ENCODE data around the gene CXCL12.

Gene CXCL12

DNA sequence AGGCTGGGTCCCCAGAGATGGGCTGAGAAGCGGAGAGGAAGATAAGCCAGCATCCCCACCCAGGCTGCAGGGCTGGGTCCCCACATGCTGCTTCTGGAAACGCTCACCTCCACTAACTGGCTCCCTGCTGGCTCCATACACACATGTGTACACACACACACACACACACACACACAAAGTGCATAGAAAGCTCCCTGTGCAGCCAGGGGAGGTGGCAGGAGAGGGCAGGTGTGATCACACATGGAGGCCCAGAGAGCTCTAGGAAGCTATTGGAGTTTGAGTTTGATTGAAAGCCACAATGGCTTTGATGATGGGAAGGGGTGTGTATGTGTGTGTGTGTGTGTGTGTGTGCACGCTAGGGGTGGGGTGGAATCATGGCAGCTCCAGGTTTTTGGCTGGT, 29.3 kb downstream of the CXCL12 start:
- TF ChIP-seq GATA2 (IDR thresholded peaks at IDR 0.05; ENCODE audit: low read depth, low read length) (no peak), GATA3 (IDR thresholded peaks at IDR 0.05; ENCODE audit: low read depth, low read length) (no peak)

- TF ChIP-seq GATA3 (IDR thresholded peaks at IDR 0.05; ENCODE audit: low read depth, low read length): no peak
- TF ChIP-seq GATA2 (IDR thresholded peaks at IDR 0.05; ENCODE audit: low read depth, low read length): no peak
Measured at GRCh38 chr10:44354771-44355170, 30.1 kb downstream of the CXCL12 start.

DNA sequence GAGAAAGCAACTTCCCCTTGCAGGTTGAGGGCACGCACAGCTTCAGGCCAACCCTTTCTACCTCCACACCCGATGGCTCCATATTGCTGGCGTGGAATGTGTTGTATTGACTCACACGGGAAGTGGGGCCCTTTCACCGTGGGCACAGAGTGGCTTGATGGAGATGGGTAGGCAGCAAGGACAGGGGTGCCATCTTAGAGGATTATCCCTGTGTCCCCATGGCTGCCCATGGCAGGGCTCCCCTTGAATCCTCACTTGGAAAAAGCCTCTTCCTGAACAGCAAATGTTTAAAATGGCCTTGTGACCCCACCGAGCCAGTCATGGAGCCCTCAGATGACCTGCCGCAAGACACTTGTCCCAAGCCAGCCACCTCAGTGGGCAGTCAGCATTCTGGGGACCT, 31.2 kb downstream of the CXCL12 start:
- TF ChIP-seq GATA3 (IDR thresholded peaks at IDR 0.05; ENCODE audit: low read depth, low read length) (no peak), GATA2 (IDR thresholded peaks at IDR 0.05; ENCODE audit: low read depth, low read length) (no peak)

GRCh38 chr10:44353128-44353390, 31.8 kb downstream of the CXCL12 start:
- TF ChIP-seq GATA3 (IDR thresholded peaks at IDR 0.05; ENCODE audit: low read depth, low read length): no peak
- no peak for TF ChIP-seq GATA2 (IDR thresholded peaks at IDR 0.05; ENCODE audit: low read depth, low read length)

GRCh38 chr10:44352316-44353127, 32.4 kb downstream of the CXCL12 start:
- TF ChIP-seq GATA2 (IDR thresholded peaks at IDR 0.05; ENCODE audit: low read depth, low read length) (no peak), GATA3 (IDR thresholded peaks at IDR 0.05; ENCODE audit: low read depth, low read length) (no peak)

- TF ChIP-seq GATA3 (IDR thresholded peaks at IDR 0.05; ENCODE audit: low read depth, low read length) (no peak), GATA2 (IDR thresholded peaks at IDR 0.05; ENCODE audit: low read depth, low read length) (no peak)
Measured at GRCh38 chr10:44348496-44348895, 36.4 kb downstream of the CXCL12 start.

DNA sequence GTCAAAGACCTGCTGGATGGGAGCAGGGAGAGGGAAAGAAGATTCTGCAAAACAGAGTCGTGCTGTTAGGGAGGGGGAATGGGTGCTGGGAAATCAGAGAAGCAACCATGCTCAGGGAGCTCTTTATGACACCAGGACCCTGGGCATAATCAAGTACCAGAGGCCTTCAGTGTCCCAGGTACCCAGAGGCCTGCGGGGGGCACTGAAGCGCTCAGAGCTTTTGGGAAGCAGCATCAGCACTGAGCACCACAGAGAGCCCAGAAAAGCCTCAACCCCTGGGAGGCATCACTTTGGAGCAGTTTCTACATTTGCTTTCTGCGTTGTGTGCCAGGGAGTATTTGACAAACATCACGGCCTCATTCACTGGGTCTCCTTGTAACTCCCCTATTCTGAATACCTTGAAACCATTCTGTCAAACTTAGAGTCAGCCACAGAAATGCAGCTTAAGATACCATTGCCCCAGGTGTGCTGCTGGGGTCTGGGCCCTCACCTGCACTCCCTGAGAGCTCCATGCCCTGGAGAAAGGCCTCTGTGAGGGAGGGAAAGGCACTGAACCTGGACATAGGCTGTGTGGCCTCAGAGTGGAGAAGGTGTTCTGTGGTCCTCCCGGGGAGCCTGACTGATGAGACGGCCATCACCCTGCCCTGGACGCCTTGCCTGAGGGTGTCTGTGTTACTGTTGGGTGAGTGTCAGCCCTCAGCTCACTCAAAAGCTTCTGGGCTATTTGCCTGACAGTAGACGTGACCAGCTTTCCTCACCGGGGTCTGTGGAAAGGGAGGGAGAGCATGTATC, 37.1 kb downstream of the CXCL12 start:
- TF ChIP-seq GATA2 (IDR thresholded peaks at IDR 0.05; ENCODE audit: low read depth, low read length) (no peak), GATA3 (IDR thresholded peaks at IDR 0.05; ENCODE audit: low read depth, low read length) (no peak)

GRCh38 chr10:44344727-44345126, 40.2 kb downstream of the CXCL12 start:
- no peak for TF ChIP-seq GATA3 (IDR thresholded peaks at IDR 0.05; ENCODE audit: low read depth, low read length)
- no peak for TF ChIP-seq GATA2 (IDR thresholded peaks at IDR 0.05; ENCODE audit: low read depth, low read length)

DNA sequence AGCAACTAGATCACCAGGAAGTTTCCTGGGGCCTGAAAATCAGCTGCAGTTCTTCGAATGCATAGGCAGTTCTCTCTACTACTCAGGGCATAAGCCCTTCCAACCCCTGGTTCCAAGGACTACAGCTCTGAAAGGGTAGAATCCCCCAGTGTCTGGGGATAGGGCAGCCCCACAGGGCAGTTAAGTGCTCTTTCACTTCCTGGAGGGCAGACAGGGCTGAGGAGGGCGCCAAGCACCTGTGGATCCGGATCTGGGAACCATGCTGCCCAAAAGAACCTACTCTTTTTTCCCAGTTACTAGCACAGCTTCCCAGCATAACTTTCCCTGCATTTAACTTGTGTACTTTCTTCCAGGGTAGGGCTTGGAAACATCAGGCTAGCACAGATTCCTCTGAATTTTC, 41.1 kb downstream of the CXCL12 start:
- no peak for TF ChIP-seq GATA2 (IDR thresholded peaks at IDR 0.05; ENCODE audit: low read depth, low read length)
- no peak for TF ChIP-seq GATA3 (IDR thresholded peaks at IDR 0.05; ENCODE audit: low read depth, low read length)

DNA sequence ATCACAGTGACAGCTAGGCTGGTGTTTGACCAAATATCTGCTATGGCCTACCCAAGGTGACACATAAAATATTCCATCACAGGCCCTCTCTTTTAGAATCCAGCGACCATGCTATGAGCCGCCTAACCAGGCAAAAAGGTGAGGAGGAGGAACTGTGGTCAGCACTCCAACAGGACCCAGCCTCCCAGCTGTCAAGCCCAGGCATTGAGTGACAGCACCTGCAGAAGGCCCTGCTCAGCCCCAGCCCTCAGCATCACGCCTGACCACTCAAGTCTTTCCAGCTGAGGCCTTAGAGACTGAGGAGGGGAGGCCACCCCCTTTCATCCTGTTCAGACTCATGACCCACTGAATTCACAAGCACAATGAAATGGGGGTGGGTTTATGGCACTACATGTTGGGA, 43.0 kb downstream of the CXCL12 start:
- TF ChIP-seq GATA2 (IDR thresholded peaks at IDR 0.05; ENCODE audit: low read depth, low read length): no peak
- no peak for TF ChIP-seq GATA3 (IDR thresholded peaks at IDR 0.05; ENCODE audit: low read depth, low read length)

DNA sequence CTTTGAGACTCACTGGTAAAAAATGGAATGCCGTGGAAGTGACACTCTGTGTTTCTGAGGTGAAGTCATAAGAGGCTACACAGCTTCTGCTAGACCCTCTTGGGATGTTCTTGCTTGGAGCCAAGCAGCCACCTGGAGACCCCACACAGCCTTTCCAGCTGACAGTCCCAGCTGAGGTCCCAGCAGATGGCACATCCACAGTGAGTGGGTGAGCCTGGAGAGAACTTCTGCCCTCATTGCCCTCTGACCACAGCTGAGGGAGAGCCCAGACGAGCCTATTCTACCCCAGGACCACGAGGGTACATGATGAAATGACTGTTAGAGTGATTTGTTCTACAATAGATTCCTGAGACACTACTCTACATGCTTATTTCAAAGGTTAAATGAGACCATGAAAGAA, 44.3 kb downstream of the CXCL12 start:
- TF ChIP-seq GATA2 (IDR thresholded peaks at IDR 0.05; ENCODE audit: low read depth, low read length) (no peak), GATA3 (IDR thresholded peaks at IDR 0.05; ENCODE audit: low read depth, low read length) (no peak)

GRCh38 chr10:44339218-44339617, 45.7 kb downstream of the CXCL12 start:
- TF ChIP-seq GATA2 (IDR thresholded peaks at IDR 0.05; ENCODE audit: low read depth, low read length) (no peak), GATA3 (IDR thresholded peaks at IDR 0.05; ENCODE audit: low read depth, low read length) (no peak)

DNA sequence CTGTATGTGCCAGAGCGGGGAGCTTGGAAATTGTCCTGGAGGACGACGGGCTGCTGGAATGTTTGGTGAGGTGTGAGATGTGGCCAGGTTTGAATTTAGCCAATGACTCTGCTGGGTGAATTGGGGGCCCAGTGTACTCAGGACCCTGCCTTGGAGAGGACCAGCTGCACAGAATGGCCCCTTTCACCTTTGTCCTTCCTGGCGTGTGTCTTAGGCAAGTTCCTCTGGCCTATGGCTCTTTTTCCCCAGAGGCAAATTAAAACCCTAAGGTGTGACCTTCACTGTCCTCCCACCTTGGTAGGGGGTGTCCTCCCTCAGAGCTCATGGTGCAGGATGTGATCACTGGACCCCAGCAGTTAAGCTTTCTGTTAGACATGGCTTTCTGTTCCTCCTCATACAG, 47.8 kb downstream of the CXCL12 start:
- TF ChIP-seq GATA3 (IDR thresholded peaks at IDR 0.05; ENCODE audit: low read depth, low read length): no peak
- TF ChIP-seq GATA2 (IDR thresholded peaks at IDR 0.05; ENCODE audit: low read depth, low read length): no peak

DNA sequence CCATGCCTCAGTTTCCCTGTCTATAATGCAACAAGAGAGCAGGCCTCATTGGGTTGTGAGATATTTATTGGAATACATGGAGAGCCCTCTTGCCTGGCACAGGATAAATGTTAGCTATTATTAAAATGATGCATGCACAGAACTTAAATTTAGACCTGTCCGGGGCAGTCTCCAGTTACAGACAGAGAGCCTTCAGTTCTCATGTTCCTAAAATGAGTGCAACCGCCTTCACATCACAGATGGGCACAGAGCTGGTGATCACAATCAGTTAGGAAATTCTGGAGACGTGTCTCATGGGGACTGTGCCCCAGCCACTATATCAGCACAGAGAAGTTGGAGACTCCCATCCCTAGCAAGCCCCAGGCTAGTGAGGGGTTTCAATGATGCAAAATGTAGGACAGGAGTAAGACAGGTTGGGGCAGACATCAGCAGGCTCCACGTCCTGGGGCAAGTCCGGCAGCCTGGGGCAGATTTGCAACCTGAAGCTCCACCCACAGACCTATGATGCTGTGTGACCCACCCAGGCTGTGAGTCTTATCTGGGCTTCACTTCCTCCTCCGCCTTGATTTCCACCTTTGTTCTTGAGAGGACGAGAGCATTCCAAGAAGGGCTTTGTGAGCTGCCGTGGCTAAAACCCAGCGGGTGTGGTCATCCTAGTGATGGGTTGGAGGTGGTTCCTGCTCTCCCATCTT, 49.4 kb downstream of the CXCL12 start:
- TF ChIP-seq GATA2 (IDR thresholded peaks at IDR 0.05; ENCODE audit: low read depth, low read length) (no peak), GATA3 (IDR thresholded peaks at IDR 0.05; ENCODE audit: low read depth, low read length) (no peak)
